Prostate gland (tissue), 2 donors: ENCODE data around the gene LIMCH1. TPM values are rescaled to one million over a fixed set of nuclear protein-coding genes. Genes with fewer than 3 reads are reported as not detected.

Experiments used
- DNase-seq: peaks from one replicate; pipeline ENCODE4 v3.0.0-alpha.2; 2019; ENCODE audit warnings: low spot score
- H3K27ac ChIP-seq, 2 donors: fragments of 200-600 bp; sonication (generic); 2 replicates each; pipeline ENCODE4 v1.5.1; 2017 to 2019
- H3K27me3 ChIP-seq: fragments of 200-600 bp; sonication (generic); replicated peaks from 2 replicates; pipeline ENCODE4 v1.5.1; 2019; ENCODE audit not compliant: insufficient read depth
- H3K36me3 ChIP-seq, 2 donors: fragments of 200-600 bp; sonication (generic); 1 replicate in 1 of 2; 2 replicates in 1 of 2; pipeline versions ENCODE4 v1.5.1 to v1.8.1; 2017 to 2019
- H3K4me1 ChIP-seq: fragments of 200-600 bp; sonication (generic); replicated peaks from 2 replicates; pipeline ENCODE4 v1.5.1; 2019
- H3K4me3 ChIP-seq, 2 donors: fragments of 200-600 bp; sonication (generic); 2 replicates each; pipeline ENCODE4 v1.5.1; 2017 to 2019
- H3K9me3 ChIP-seq: fragments of 200-600 bp; sonication (generic); 2 replicates; pipeline ENCODE4 v1.5.1; 2017
- CTCF ChIP-seq, 4 experiments: fragments of 200-600 bp in 2 of 4; fragments of 450-650 bp in 2 of 4; sonication (generic) in 2 of 4; IDR thresholded peaks; 1 replicate in 3 of 4; 2 replicates in 1 of 4; pipeline ENCODE4 v1.5.1; 2016 to 2019; ENCODE audit warnings: antibody characterized with exemption in 4 of 4, mild to moderate bottlenecking in 2 of 4, moderate library complexity in 2 of 4
- POLR2A ChIP-seq: fragments of 450-650 bp; IDR thresholded peaks from one replicate; pipeline ENCODE4 v1.6.1; 2016; ENCODE audit warnings: antibody characterized with exemption, mild to moderate bottlenecking
- POLR2AphosphoS5 ChIP-seq: sonication (generic); formaldehyde crosslinking; IDR thresholded peaks from one replicate; pipeline ENCODE4 v1.6.1; 2017; ENCODE audit warnings: antibody characterized with exemption
- WGBS: methylation state at CpG from one replicate; pipeline ENCODE4 v1.1.5; 2018; 5-methylcytosine and 5-hydroxymethylcytosine counted together
- intact Hi-C: fragments of 100-400 bp; cut with DNase I; formaldehyde crosslinking; loops from one replicate; pipeline ENCODE4 v1.14.2; 2022
- total RNA-seq, 2 donors: library from RNA; depleted of rRNA; stranded (reverse); fragments of >200 nt; gene quantifications; one replicate each; pipeline ENCODE4 v1.1.0, GENCODE V29; 2016

The LIMCH1 gene
- total RNA-seq, 2 donors from 2014 or later, result 62.8 to 102 TPM

- 39% methylated on average over 3 of the region's 3 CpGs for WGBS
- Histone ChIP-seq H3K36me3 (no peaks in the 10 kb centered on the region), H3K27ac (no peak overlapping the region), H3K27me3 (no peaks in the 10 kb centered on the region), H3K4me3 (no peak overlapping the region), H3K9me3 (no peaks in the 10 kb centered on the region), H3K4me1 (no peaks in the 10 kb centered on the region)
- intact Hi-C loops, result no loop called here
- DNase-seq, result no peak
- TF ChIP-seq POLR2AphosphoS5 (no peak), CTCF (IDR thresholded peaks at IDR 0.05) (no peak), POLR2A (no peak)
These were observed 65.0 kb downstream of the LIMCH1 start for GRCh38 chr4:41602886-41603498.

- Histone ChIP-seq H3K9me3 (no peaks in the 10 kb centered on the region), H3K27me3 (no peaks in the 10 kb centered on the region), H3K27ac (no peak overlapping the region), H3K4me1 (no peaks in the 10 kb centered on the region), H3K36me3 (no peaks in the 10 kb centered on the region), H3K4me3 (no peak overlapping the region)
- no peak for TF ChIP-seq POLR2A
- no peak for DNase-seq
- 90% methylated on average over 5 of the region's 5 CpGs for WGBS
- intact Hi-C loops, result loop anchor here (5.0 kb wide), 1 partner anchor 183 kb away; no protein-coding TSS in a partner anchor
These were observed 71.9 kb downstream of the LIMCH1 start for GRCh38 chr4:41609851-41610250.

GRCh38 chr4:41610474-41610873 lies 72.5 kb downstream of the LIMCH1 start:
- TF ChIP-seq POLR2AphosphoS5 (no peak), POLR2A (no peak), CTCF (IDR thresholded peaks at IDR 0.05) (no peak)
- no peaks in the 10 kb centered on the region for H3K36me3 ChIP-seq
- H3K27ac ChIP-seq, result no peak overlapping the region
- no peak overlapping the region for H3K4me3 ChIP-seq
- H3K4me1 ChIP-seq, result no peaks in the 10 kb centered on the region
- H3K27me3 ChIP-seq, result no peaks in the 10 kb centered on the region
- intact Hi-C loops, result loop anchor here (5.0 kb wide), 1 partner anchor 183 kb away; no protein-coding TSS in a partner anchor
- 100% methylated on average over 3 of the region's 3 CpGs for WGBS
- no peak for DNase-seq
- no peaks in the 10 kb centered on the region for H3K9me3 ChIP-seq

- Histone ChIP-seq H3K4me3 (no peak overlapping the region), H3K27ac (peak overlapping the region in 1 of 2 donors; percentile 1), H3K9me3 (no peaks in the 10 kb centered on the region), H3K36me3 (no peaks in the 10 kb centered on the region), H3K4me1 (no peaks in the 10 kb centered on the region), H3K27me3 (no peaks in the 10 kb centered on the region)
- DNase-seq, result no peak
- 78% methylated on average over 1 of the region's 1 CpG for WGBS
- TF ChIP-seq CTCF (IDR thresholded peaks at IDR 0.05) (no peak), POLR2AphosphoS5 (no peak), POLR2A (no peak)
- intact Hi-C loops, result loop anchor here (5.0 kb wide), 1 partner anchor 184 kb away; no protein-coding TSS in a partner anchor
These were observed 73.3 kb downstream of the LIMCH1 start for GRCh38 chr4:41611124-41611838.

GRCh38 chr4:41611881-41612871 lies 74.2 kb downstream of the LIMCH1 start:
- no peaks in the 10 kb centered on the region for H3K36me3 ChIP-seq
- TF ChIP-seq CTCF (IDR thresholded peaks at IDR 0.05) (no peak), POLR2AphosphoS5 (peak; percentile 45)
- DNase-seq, result peak; percentile 47
- intact Hi-C loops, result loop anchor here (5.0 kb wide), 1 partner anchor 185 kb away; no protein-coding TSS in a partner anchor
- no peaks in the 10 kb centered on the region for H3K27me3 ChIP-seq
- no peaks in the 10 kb centered on the region for H3K4me1 ChIP-seq
- no peak overlapping the region for H3K4me3 ChIP-seq
- 15% methylated on average over 14 of the region's 14 CpGs for WGBS
- H3K27ac ChIP-seq, result no peak overlapping the region
- H3K9me3 ChIP-seq, result no peaks in the 10 kb centered on the region
